ENCODE data around the gene GSTP1.

Gene GSTP1

GRCh38 chr11:67632175-67632981 is 48.8 kb downstream of the GSTP1 start:
- no peak for DNase-seq

GRCh38 chr11:67632982-67633755 is 49.6 kb downstream of the GSTP1 start:
- no peak for DNase-seq

- DNase-seq: no peak
Measured at GRCh38 chr11:67633758-67634365, 50.2 kb downstream of the GSTP1 start.

- DNase-seq: no peak
Measured at GRCh38 chr11:67634366-67635230, 51.0 kb downstream of the GSTP1 start.

GRCh38 chr11:67635231-67635521 is 51.6 kb downstream of the GSTP1 start:
- DNase-seq: no peak

Data from activated T-cell treated with anti-CD3 and anti-CD28 coated beads, Interleukin-2, amount 50 U/mL, for 1 hour (primary cell).